Measurements from ENCODE around the gene ZBTB46. TPM values are rescaled to one million over a fixed set of nuclear protein-coding genes. Genes with fewer than 3 reads are reported as not detected.

Gene ZBTB46
- total RNA-seq, 1 experiment from 2014 or later: 13.5 TPM

- Histone ChIP-seq H3K27me3 (ENCODE audit: control insufficient read depth, insufficient read depth, low read length) (peaks cover 15% of the 10 kb centered on the region), H3K36me3 (replicated peaks; ENCODE audit: control insufficient read depth, insufficient read depth, low read length) (no peaks in the 10 kb centered on the region), H3K4me3 (ENCODE audit: insufficient read depth, low read depth, low read length) (no peak overlapping the region)
- DNase-seq: peak; percentile 99
Observed at GRCh38 chr20:63835021-63835858, 4.2 kb upstream of the ZBTB46 start.

- H3K4me3 ChIP-seq (ENCODE audit: insufficient read depth, low read depth, low read length): no peak overlapping the region
- peaks cover 20% of the 10 kb centered on the region for H3K27me3 ChIP-seq (ENCODE audit: control insufficient read depth, insufficient read depth, low read length)
- H3K36me3 ChIP-seq (replicated peaks; ENCODE audit: control insufficient read depth, insufficient read depth, low read length): no peaks in the 10 kb centered on the region
- DNase-seq: no peak
Observed at GRCh38 chr20:63834491-63834880, 3.4 kb upstream of the ZBTB46 start.

GRCh38 chr20:63833776-63834490 lies 2.9 kb upstream of the ZBTB46 start:
- peaks cover 23% of the 10 kb centered on the region for H3K27me3 ChIP-seq (ENCODE audit: control insufficient read depth, insufficient read depth, low read length)
- no peak for DNase-seq
- no peaks in the 10 kb centered on the region for H3K36me3 ChIP-seq (replicated peaks; ENCODE audit: control insufficient read depth, insufficient read depth, low read length)
- no peak overlapping the region for H3K4me3 ChIP-seq (ENCODE audit: insufficient read depth, low read depth, low read length)

- Histone ChIP-seq H3K36me3 (replicated peaks; ENCODE audit: control insufficient read depth, insufficient read depth, low read length) (no peaks in the 10 kb centered on the region), H3K4me3 (ENCODE audit: insufficient read depth, low read depth, low read length) (peak overlapping the region; percentile 49), H3K27me3 (ENCODE audit: control insufficient read depth, insufficient read depth, low read length) (peaks cover 23% of the 10 kb centered on the region)
- DNase-seq: peak; percentile 89
Observed at GRCh38 chr20:63831993-63832686, 1.1 kb upstream of the ZBTB46 start.

- peak overlapping the region; percentile 49 for H3K4me3 ChIP-seq (ENCODE audit: insufficient read depth, low read depth, low read length)
- H3K27me3 ChIP-seq (ENCODE audit: control insufficient read depth, insufficient read depth, low read length): peaks cover 23% of the 10 kb centered on the region
- no peaks in the 10 kb centered on the region for H3K36me3 ChIP-seq (replicated peaks; ENCODE audit: control insufficient read depth, insufficient read depth, low read length)
- peak; percentile 79 for DNase-seq
Observed at GRCh38 chr20:63831646-63831992, 555 bp upstream of the ZBTB46 start.

GRCh38 chr20:63829945-63830835 lies 874 bp downstream of the ZBTB46 start:
- no peaks in the 10 kb centered on the region for H3K36me3 ChIP-seq (replicated peaks; ENCODE audit: control insufficient read depth, insufficient read depth, low read length)
- DNase-seq: peak; percentile 93
- peaks cover 23% of the 10 kb centered on the region for H3K27me3 ChIP-seq (ENCODE audit: control insufficient read depth, insufficient read depth, low read length)
- peak overlapping the region; percentile 54 for H3K4me3 ChIP-seq (ENCODE audit: insufficient read depth, low read depth, low read length)

- no peak for DNase-seq
- H3K36me3 ChIP-seq (replicated peaks; ENCODE audit: control insufficient read depth, insufficient read depth, low read length): no peaks in the 10 kb centered on the region
- peak overlapping the region; percentile 54 for H3K4me3 ChIP-seq (ENCODE audit: insufficient read depth, low read depth, low read length)
- H3K27me3 ChIP-seq (ENCODE audit: control insufficient read depth, insufficient read depth, low read length): peaks cover 23% of the 10 kb centered on the region
Observed at GRCh38 chr20:63829603-63829944, 1.5 kb downstream of the ZBTB46 start.

GRCh38 chr20:63828951-63829350 lies 2.1 kb downstream of the ZBTB46 start:
- Histone ChIP-seq H3K4me3 (ENCODE audit: insufficient read depth, low read depth, low read length) (no peak overlapping the region), H3K27me3 (ENCODE audit: control insufficient read depth, insufficient read depth, low read length) (peaks cover 23% of the 10 kb centered on the region)
- DNase-seq: peak; percentile 75

GRCh38 chr20:63828545-63828944 lies 2.5 kb downstream of the ZBTB46 start:
- Histone ChIP-seq H3K4me3 (ENCODE audit: insufficient read depth, low read depth, low read length) (no peak overlapping the region), H3K27me3 (ENCODE audit: control insufficient read depth, insufficient read depth, low read length) (peaks cover 23% of the 10 kb centered on the region), H3K36me3 (replicated peaks; ENCODE audit: control insufficient read depth, insufficient read depth, low read length) (no peaks in the 10 kb centered on the region)
- no peak for DNase-seq

More at GRCh38 chr20:63828951-63829350, 2.1 kb downstream of the ZBTB46 start:
- no peaks in the 10 kb centered on the region for H3K36me3 ChIP-seq (replicated peaks; ENCODE audit: control insufficient read depth, insufficient read depth, low read length)

GRCh38 chr20:63828124-63828523 lies 2.9 kb downstream of the ZBTB46 start:
- H3K4me3 ChIP-seq (ENCODE audit: insufficient read depth, low read depth, low read length): no peak overlapping the region
- no peak for DNase-seq

GRCh38 chr20:63826753-63827152 lies 4.3 kb downstream of the ZBTB46 start:
- Histone ChIP-seq H3K27me3 (ENCODE audit: control insufficient read depth, insufficient read depth, low read length) (peaks cover 9% of the 10 kb centered on the region), H3K36me3 (replicated peaks; ENCODE audit: control insufficient read depth, insufficient read depth, low read length) (no peaks in the 10 kb centered on the region), H3K4me3 (ENCODE audit: insufficient read depth, low read depth, low read length) (no peak overlapping the region)
- DNase-seq: no peak

More at GRCh38 chr20:63828124-63828523, 2.9 kb downstream of the ZBTB46 start:
- Histone ChIP-seq H3K36me3 (replicated peaks; ENCODE audit: control insufficient read depth, insufficient read depth, low read length) (no peaks in the 10 kb centered on the region), H3K27me3 (ENCODE audit: control insufficient read depth, insufficient read depth, low read length) (peaks cover 23% of the 10 kb centered on the region)

GRCh38 chr20:63825331-63826118 lies 5.5 kb downstream of the ZBTB46 start:
- DNase-seq: no peak
- Histone ChIP-seq H3K4me3 (ENCODE audit: insufficient read depth, low read depth, low read length) (no peak overlapping the region), H3K36me3 (replicated peaks; ENCODE audit: control insufficient read depth, insufficient read depth, low read length) (no peaks in the 10 kb centered on the region), H3K27me3 (ENCODE audit: control insufficient read depth, insufficient read depth, low read length) (peaks cover 8% of the 10 kb centered on the region)

GRCh38 chr20:63823691-63824311 lies 7.3 kb downstream of the ZBTB46 start:
- Histone ChIP-seq H3K27me3 (ENCODE audit: control insufficient read depth, insufficient read depth, low read length) (no peaks in the 10 kb centered on the region), H3K4me3 (ENCODE audit: insufficient read depth, low read depth, low read length) (no peak overlapping the region), H3K36me3 (replicated peaks; ENCODE audit: control insufficient read depth, insufficient read depth, low read length) (no peaks in the 10 kb centered on the region)
- DNase-seq: no peak
